K562 (cell line): ENCODE results near the gene DEDD. TPM values are rescaled to one million over a fixed set of nuclear protein-coding genes. Genes with fewer than 3 reads are reported as not detected.

Source experiments
- ADNP ChIP-seq: fragments of 200-800 bp; sonication (Bioruptor generic); IDR thresholded peaks from 2 replicates; pipeline ENCODE4 v1.6.1; 2016; ENCODE audit warnings: missing genetic modification characterization, missing compliant biosample characterization
- DMBX1 ChIP-seq: fragments of 250-450 bp; sonication (Bioruptor Pico); IDR thresholded peaks from 2 replicates; pipeline ENCODE4 v1.8.0; 2022; ENCODE audit warnings: inconsistent platforms, mild to moderate bottlenecking, moderate library complexity, borderline replicate concordance
- HDAC3 ChIP-seq: fragments of 450-650 bp; IDR thresholded peaks from 2 replicates; pipeline ENCODE4 v1.6.1; 2018; ENCODE audit warnings: borderline replicate concordance, mild to moderate bottlenecking, moderate library complexity; ENCODE audit not compliant: partially characterized antibody
- HOXB6 ChIP-seq: fragments of 250-450 bp; sonication (Bioruptor Pico); IDR thresholded peaks from 2 replicates; pipeline ENCODE4 v1.5.1; 2022; ENCODE audit warnings: mild to moderate bottlenecking, borderline replicate concordance
- NFIC ChIP-seq: fragments of 450-650 bp; IDR thresholded peaks from 2 replicates; pipeline ENCODE4 v1.6.1; 2017; ENCODE audit warnings: mild to moderate bottlenecking, inconsistent platforms
- PHF20 ChIP-seq: fragments of 450-650 bp; IDR thresholded peaks from 2 replicates; pipeline ENCODE4 v1.6.1; 2018; ENCODE audit not compliant: partially characterized antibody
- RBM22 ChIP-seq: fragments of 200-400 bp; formaldehyde crosslinking; IDR thresholded peaks from 2 replicates; pipeline ENCODE4 v1.6.1; 2018; ENCODE audit warnings: low read length, low read depth; ENCODE audit not compliant: poor library complexity, severe bottlenecking
- TCF3 ChIP-seq: sonication (generic); formaldehyde crosslinking; IDR thresholded peaks from 2 replicates; pipeline ENCODE4 v1.4.0; 2020; ENCODE audit warnings: mild to moderate bottlenecking, missing genetic modification reagents
- ZNF143 ChIP-seq: sonication (generic); formaldehyde crosslinking; IDR thresholded peaks from 2 replicates; pipeline ENCODE4 v1.9.0; 2022; ENCODE audit warnings: mild to moderate bottlenecking, missing genetic modification reagents
- ZNF41 ChIP-seq: fragments of 250-450 bp; sonication (Bioruptor Pico); conservative IDR thresholded peaks from 2 replicates; pipeline ENCODE4 v1.4.0; 2020; ENCODE audit warnings: mild to moderate bottlenecking
- ZNF561 ChIP-seq: fragments of 450-650 bp; formaldehyde crosslinking; conservative IDR thresholded peaks from 2 replicates; pipeline ENCODE4 v1.4.0; 2020; ENCODE audit warnings: mild to moderate bottlenecking, moderate library complexity
- polyA plus RNA-seq, 8 experiments: library from polyadenylated mRNA; depleted of rRNA in 4 of 8; stranded (reverse) in 5 of 8; unstranded in 3 of 8; fragments of >200 nt; fragmentation: Nextera tagmentation in 2 of 8; fragmentation: Illumina TruSeq in 1 of 8; extraction: Ambion mirVana in 2 of 8; extraction: Trizol in 1 of 8; gene quantifications; 2 replicates each; pipeline versions ENCODE4 v1.2.1 to v1.2.3, GENCODE V29; 2011 to 2014; ENCODE audit warnings: inconsistent platforms in 1 of 8, missing spikeins in 1 of 8
- total RNA-seq, 7 experiments: library from RNA; depleted of rRNA in 6 of 7; stranded (reverse); fragments of >200 nt in 6 of 7; fragmentation: Illumina TruSeq in 2 of 7; extraction: Trizol in 2 of 7; gene quantifications; 2 replicates each; pipeline versions ENCODE4 v1.2.1 to v1.2.3, GENCODE V29; 2011 to 2021; ENCODE audit warnings: low replicate concordance in 1 of 7
- TF ChIP-seq, protein P1 (sequence below): fragments of 250-450 bp; sonication (Bioruptor Pico); IDR thresholded peaks from 2 replicates; pipeline ENCODE4 v1.8.0; 2022; ENCODE audit warnings: inconsistent platforms, mild to moderate bottlenecking, moderate library complexity, borderline replicate concordance
- TF ChIP-seq, protein P2 (sequence below): fragments of 450-650 bp; IDR thresholded peaks from 2 replicates; pipeline ENCODE4 v1.6.1; 2018; ENCODE audit warnings: mild to moderate bottlenecking, low read depth; ENCODE audit not compliant: partially characterized antibody
- TF ChIP-seq, protein P3 (sequence below): fragments of 450-650 bp; formaldehyde crosslinking; IDR thresholded peaks from 2 replicates; pipeline ENCODE4 v1.4.0; 2020; ENCODE audit warnings: mild to moderate bottlenecking
- TF ChIP-seq, protein P4 (sequence below), 3 experiments: IDR thresholded peaks in 2 of 3; conservative IDR thresholded peaks in 1 of 3; 2 replicates each; pipeline ENCODE4 v1.5.1; 2011 to 2012; ENCODE audit warnings: low read length in 3 of 3, mild to moderate bottlenecking in 3 of 3, control low read depth in 2 of 3, improper control_type of control experiment in 1 of 3, inconsistent platforms in 1 of 3, low read depth in 1 of 3, mixed read lengths in 1 of 3, moderate library complexity in 1 of 3; ENCODE audit not compliant: insufficient read depth in 2 of 3
- TF ChIP-seq, protein P5 (sequence below), 2 experiments: fragments of 450-650 bp; IDR thresholded peaks; 2 replicates each; pipeline ENCODE4 v1.6.1; 2018; ENCODE audit warnings: mild to moderate bottlenecking in 2 of 2, low read depth in 1 of 2; ENCODE audit not compliant: partially characterized antibody in 2 of 2

DEDD gene
- total and polyA plus RNA-seq, 9 of the 15 experiments (the other 6 are each of a cell fraction or from before 2014, with no cell fraction given): 11.6 to 41.0 (median 16.8) TPM

DNA sequence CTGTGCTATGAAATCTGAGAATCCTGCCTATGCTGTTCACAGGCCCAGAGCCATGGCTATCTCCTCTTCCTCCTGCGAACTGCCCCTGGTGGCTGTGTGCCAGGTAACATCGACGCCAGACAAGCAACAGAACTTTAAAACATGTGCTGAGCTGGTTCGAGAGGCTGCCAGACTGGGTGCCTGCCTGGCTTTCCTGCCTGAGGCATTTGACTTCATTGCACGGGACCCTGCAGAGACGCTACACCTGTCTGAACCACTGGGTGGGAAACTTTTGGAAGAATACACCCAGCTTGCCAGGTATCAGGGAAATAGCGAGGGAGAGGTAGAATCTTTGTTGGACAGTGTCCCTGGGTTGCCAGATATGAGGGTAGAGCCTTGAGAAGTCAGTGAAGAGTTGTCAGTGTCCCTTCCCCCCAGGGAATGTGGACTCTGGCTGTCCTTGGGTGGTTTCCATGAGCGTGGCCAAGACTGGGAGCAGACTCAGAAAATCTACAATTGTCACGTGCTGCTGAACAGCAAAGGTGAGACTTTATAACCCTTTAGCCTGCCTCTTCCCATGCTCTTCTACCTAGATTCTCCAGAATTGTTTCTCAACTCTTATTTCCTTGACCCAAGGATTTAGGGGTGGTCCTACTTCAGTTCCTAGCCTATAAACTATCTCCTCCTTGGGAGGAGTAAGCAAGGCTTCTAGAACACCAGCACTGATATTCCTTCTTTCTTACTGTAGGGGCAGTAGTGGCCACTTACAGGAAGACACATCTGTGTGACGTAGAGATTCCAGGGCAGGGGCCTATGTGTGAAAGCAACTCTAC is 13.2 kb downstream of the DEDD start (continued):
- TF ChIP-seq, protein P1, sequence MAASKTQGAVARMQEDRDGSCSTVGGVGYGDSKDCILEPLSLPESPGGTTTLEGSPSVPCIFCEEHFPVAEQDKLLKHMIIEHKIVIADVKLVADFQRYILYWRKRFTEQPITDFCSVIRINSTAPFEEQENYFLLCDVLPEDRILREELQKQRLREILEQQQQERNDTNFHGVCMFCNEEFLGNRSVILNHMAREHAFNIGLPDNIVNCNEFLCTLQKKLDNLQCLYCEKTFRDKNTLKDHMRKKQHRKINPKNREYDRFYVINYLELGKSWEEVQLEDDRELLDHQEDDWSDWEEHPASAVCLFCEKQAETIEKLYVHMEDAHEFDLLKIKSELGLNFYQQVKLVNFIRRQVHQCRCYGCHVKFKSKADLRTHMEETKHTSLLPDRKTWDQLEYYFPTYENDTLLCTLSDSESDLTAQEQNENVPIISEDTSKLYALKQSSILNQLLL (CRISPR knock-in tag): no peak
- TF ChIP-seq TCF3 (CRISPR knock-in tag) (no peak), ADNP (no peak), PHF20 (no peak), DMBX1 (CRISPR knock-in tag) (no peak), RBM22 (no peak), ZNF143 (CRISPR knock-in tag) (no peak), NFIC (peak; percentile 87), HDAC3 (no peak), ZNF561 (CRISPR knock-in tag) (no peak), ZNF41 (CRISPR knock-in tag) (no peak), HOXB6 (CRISPR knock-in tag) (no peak)
- TF ChIP-seq, protein P2, sequence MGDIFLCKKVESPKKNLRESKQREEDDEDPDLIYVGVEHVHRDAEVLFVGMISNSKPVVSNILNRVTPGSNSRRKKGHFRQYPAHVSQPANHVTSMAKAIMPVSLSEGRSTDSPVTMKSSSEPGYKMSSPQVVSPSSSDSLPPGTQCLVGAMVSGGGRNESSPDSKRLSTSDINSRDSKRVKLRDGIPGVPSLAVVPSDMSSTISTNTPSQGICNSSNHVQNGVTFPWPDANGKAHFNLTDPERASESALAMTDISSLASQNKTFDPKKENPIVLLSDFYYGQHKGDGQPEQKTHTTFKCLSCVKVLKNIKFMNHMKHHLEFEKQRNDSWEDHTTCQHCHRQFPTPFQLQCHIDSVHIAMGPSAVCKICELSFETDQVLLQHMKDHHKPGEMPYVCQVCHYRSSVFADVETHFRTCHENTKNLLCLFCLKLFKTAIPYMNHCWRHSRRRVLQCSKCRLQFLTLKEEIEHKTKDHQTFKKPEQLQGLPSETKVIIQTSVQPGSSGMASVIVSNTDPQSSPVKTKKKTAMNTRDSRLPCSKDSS: no peak
- TF ChIP-seq, protein P3, sequence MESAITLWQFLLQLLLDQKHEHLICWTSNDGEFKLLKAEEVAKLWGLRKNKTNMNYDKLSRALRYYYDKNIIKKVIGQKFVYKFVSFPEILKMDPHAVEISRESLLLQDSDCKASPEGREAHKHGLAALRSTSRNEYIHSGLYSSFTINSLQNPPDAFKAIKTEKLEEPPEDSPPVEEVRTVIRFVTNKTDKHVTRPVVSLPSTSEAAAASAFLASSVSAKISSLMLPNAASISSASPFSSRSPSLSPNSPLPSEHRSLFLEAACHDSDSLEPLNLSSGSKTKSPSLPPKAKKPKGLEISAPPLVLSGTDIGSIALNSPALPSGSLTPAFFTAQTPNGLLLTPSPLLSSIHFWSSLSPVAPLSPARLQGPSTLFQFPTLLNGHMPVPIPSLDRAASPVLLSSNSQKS (CRISPR knock-in tag): no peak
- TF ChIP-seq, protein P4, sequence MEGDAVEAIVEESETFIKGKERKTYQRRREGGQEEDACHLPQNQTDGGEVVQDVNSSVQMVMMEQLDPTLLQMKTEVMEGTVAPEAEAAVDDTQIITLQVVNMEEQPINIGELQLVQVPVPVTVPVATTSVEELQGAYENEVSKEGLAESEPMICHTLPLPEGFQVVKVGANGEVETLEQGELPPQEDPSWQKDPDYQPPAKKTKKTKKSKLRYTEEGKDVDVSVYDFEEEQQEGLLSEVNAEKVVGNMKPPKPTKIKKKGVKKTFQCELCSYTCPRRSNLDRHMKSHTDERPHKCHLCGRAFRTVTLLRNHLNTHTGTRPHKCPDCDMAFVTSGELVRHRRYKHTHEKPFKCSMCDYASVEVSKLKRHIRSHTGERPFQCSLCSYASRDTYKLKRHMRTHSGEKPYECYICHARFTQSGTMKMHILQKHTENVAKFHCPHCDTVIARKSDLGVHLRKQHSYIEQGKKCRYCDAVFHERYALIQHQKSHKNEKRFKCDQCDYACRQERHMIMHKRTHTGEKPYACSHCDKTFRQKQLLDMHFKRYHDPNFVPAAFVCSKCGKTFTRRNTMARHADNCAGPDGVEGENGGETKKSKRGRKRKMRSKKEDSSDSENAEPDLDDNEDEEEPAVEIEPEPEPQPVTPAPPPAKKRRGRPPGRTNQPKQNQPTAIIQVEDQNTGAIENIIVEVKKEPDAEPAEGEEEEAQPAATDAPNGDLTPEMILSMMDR (IDR thresholded peaks at IDR 0.05 in 2 of 3, conservative IDR thresholded peaks at IDR 0.05 in 1 of 3; ENCODE audit: insufficient read depth in 2 of 3, low read depth in 1 of 3, low read length in 3 of 3): peak; percentile 66 to 73 (median 72)
- TF ChIP-seq, protein P5, sequence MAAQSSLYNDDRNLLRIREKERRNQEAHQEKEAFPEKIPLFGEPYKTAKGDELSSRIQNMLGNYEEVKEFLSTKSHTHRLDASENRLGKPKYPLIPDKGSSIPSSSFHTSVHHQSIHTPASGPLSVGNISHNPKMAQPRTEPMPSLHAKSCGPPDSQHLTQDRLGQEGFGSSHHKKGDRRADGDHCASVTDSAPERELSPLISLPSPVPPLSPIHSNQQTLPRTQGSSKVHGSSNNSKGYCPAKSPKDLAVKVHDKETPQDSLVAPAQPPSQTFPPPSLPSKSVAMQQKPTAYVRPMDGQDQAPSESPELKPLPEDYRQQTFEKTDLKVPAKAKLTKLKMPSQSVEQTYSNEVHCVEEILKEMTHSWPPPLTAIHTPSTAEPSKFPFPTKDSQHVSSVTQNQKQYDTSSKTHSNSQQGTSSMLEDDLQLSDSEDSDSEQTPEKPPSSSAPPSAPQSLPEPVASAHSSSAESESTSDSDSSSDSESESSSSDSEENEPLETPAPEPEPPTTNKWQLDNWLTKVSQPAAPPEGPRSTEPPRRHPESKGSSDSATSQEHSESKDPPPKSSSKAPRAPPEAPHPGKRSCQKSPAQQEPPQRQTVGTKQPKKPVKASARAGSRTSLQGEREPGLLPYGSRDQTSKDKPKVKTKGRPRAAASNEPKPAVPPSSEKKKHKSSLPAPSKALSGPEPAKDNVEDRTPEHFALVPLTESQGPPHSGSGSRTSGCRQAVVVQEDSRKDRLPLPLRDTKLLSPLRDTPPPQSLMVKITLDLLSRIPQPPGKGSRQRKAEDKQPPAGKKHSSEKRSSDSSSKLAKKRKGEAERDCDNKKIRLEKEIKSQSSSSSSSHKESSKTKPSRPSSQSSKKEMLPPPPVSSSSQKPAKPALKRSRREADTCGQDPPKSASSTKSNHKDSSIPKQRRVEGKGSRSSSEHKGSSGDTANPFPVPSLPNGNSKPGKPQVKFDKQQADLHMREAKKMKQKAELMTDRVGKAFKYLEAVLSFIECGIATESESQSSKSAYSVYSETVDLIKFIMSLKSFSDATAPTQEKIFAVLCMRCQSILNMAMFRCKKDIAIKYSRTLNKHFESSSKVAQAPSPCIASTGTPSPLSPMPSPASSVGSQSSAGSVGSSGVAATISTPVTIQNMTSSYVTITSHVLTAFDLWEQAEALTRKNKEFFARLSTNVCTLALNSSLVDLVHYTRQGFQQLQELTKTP (IDR thresholded peaks at IDR 0.05; ENCODE audit: low read depth in 1 of 2, partially characterized antibody in 2 of 2): no peak
